Measurements from ENCODE around the gene HNRNPAB.

DNA sequence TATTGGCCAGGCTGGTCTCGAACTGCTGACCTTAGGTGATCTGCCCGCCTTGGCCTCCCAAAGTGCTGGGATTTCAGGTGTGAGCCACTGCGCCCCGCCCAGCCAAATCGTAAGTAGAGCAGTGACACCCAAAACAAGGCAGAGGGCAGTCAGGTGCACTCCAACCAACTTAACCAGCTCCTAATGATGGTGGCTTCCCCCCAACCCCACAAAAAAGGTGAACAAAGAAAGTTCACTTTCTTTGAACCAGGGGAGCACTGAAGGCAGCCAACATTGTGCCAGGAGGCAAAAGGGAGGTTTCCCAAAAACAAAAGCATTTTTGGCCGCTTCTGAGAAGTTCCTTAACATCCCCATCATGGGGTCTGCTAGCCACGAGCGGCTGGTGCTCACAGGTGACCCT, 26.8 kb upstream of the HNRNPAB start:
- TF ChIP-seq EZH2phosphoT487 (IDR thresholded peaks at IDR 0.05; ENCODE audit: low read depth) = no peak
- TF ChIP-seq, protein P1, sequence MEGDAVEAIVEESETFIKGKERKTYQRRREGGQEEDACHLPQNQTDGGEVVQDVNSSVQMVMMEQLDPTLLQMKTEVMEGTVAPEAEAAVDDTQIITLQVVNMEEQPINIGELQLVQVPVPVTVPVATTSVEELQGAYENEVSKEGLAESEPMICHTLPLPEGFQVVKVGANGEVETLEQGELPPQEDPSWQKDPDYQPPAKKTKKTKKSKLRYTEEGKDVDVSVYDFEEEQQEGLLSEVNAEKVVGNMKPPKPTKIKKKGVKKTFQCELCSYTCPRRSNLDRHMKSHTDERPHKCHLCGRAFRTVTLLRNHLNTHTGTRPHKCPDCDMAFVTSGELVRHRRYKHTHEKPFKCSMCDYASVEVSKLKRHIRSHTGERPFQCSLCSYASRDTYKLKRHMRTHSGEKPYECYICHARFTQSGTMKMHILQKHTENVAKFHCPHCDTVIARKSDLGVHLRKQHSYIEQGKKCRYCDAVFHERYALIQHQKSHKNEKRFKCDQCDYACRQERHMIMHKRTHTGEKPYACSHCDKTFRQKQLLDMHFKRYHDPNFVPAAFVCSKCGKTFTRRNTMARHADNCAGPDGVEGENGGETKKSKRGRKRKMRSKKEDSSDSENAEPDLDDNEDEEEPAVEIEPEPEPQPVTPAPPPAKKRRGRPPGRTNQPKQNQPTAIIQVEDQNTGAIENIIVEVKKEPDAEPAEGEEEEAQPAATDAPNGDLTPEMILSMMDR (IDR thresholded peaks at IDR 0.05; ENCODE audit: low read depth, low read length) = no peak

All from OCI-LY3 (cell line).